Left hindlimb (tissue), 1 donor: ENCODE data around the gene UBFD1.
"Not testable (repeated sequence)": the region's sequence is repeated elsewhere in the genome, so short reads cannot be mapped to it uniquely, and the experiment has no call there.

Source experiments
- DNase-seq: peaks from one replicate; pipeline ENCODE4 v3.0.0-alpha.2; 2018

UBFD1 gene

GRCh38 chr16:23527961-23528643 is 29.4 kb upstream of the UBFD1 start:
- no peak for DNase-seq

GRCh38 chr16:23528644-23529310 is 28.8 kb upstream of the UBFD1 start:
- no peak for DNase-seq

- DNase-seq: no peak
These were observed 27.5 kb upstream of the UBFD1 start for GRCh38 chr16:23530062-23530461.

GRCh38 chr16:23532448-23532847 is 25.1 kb upstream of the UBFD1 start:
- DNase-seq: no peak

- DNase-seq: no peak
These were observed 22.4 kb upstream of the UBFD1 start for GRCh38 chr16:23534868-23535860.

GRCh38 chr16:23535901-23536300 is 21.6 kb upstream of the UBFD1 start:
- DNase-seq: no peak

- DNase-seq: no peak
These were observed 20.1 kb upstream of the UBFD1 start for GRCh38 chr16:23537390-23537789.

- DNase-seq: no peak
These were observed 18.6 kb upstream of the UBFD1 start for GRCh38 chr16:23538919-23539278.

GRCh38 chr16:23539984-23540816 is 17.3 kb upstream of the UBFD1 start:
- DNase-seq: no peak

GRCh38 chr16:23540817-23541178 is 16.7 kb upstream of the UBFD1 start:
- not testable (repeated sequence) for DNase-seq

GRCh38 chr16:23544436-23544835 is 13.1 kb upstream of the UBFD1 start:
- no peak for DNase-seq

GRCh38 chr16:23549938-23550337 is 7.6 kb upstream of the UBFD1 start:
- no peak for DNase-seq

- DNase-seq: no peak
These were observed 5.4 kb upstream of the UBFD1 start for GRCh38 chr16:23552161-23552560.

- DNase-seq: no peak
These were observed 3.0 kb upstream of the UBFD1 start for GRCh38 chr16:23554536-23554935.

GRCh38 chr16:23557779-23558702 is 514 bp downstream of the UBFD1 start:
- DNase-seq: peak; percentile 67

GRCh38 chr16:23561586-23561985 is 4.1 kb downstream of the UBFD1 start:
- DNase-seq: no peak

- DNase-seq: no peak
These were observed 5.0 kb downstream of the UBFD1 start for GRCh38 chr16:23562505-23562904.

GRCh38 chr16:23563186-23563585 is 5.7 kb downstream of the UBFD1 start:
- no peak for DNase-seq

- no peak for DNase-seq
These were observed 7.2 kb downstream of the UBFD1 start for GRCh38 chr16:23564575-23565363.

GRCh38 chr16:23566724-23567123 is 9.2 kb downstream of the UBFD1 start:
- no peak for DNase-seq

- no peak for DNase-seq
These were observed 10.1 kb downstream of the UBFD1 start for GRCh38 chr16:23567602-23568001.
